KMS-11 (cell line): Measurements from ENCODE around the gene RNPEP.

Experiments
- H2AFZ ChIP-seq: fragments of 200-600 bp; sonication (generic); 2 replicates; pipeline ENCODE4 v1.6.1; 2016; ENCODE audit warnings: antibody characterized with exemption, mixed run types, low read depth
- H3K27ac ChIP-seq: fragments of 200-600 bp; sonication (generic); 2 replicates; pipeline ENCODE4 v1.6.1; 2016; ENCODE audit warnings: mild to moderate bottlenecking, mixed run types
- H3K27me3 ChIP-seq: fragments of 200-600 bp; sonication (generic); 2 replicates; pipeline ENCODE4 v1.6.1; 2017; ENCODE audit warnings: mild to moderate bottlenecking, low read depth, mixed run types, moderate library complexity; ENCODE audit not compliant: insufficient read depth
- H3K36me3 ChIP-seq: fragments of 200-600 bp; sonication (generic); 2 replicates; pipeline ENCODE4 v1.6.1; 2017; ENCODE audit warnings: mild to moderate bottlenecking, mixed run types; ENCODE audit not compliant: insufficient read depth
- H3K4me1 ChIP-seq: fragments of 200-600 bp; sonication (generic); 2 replicates; pipeline ENCODE4 v1.6.1; 2016; ENCODE audit warnings: mild to moderate bottlenecking, low read depth, mixed run types; ENCODE audit not compliant: poor library complexity, severe bottlenecking
- H3K4me2 ChIP-seq: fragments of 200-600 bp; sonication (generic); 2 replicates; pipeline ENCODE4 v1.7.0; 2016; ENCODE audit warnings: mild to moderate bottlenecking, mixed run types
- H3K4me3 ChIP-seq: fragments of 200-600 bp; sonication (generic); IDR thresholded peaks from 2 replicates; pipeline ENCODE4 v1.6.1; 2017; ENCODE audit warnings: low read depth, low read length, mixed read lengths; ENCODE audit not compliant: insufficient read depth
- H3K79me2 ChIP-seq: fragments of 200-600 bp; sonication (generic); 2 replicates; pipeline ENCODE4 v1.6.1; 2016; ENCODE audit warnings: low read depth, mixed run types; ENCODE audit not compliant: insufficient read depth
- H3K9ac ChIP-seq: fragments of 200-600 bp; sonication (generic); 2 replicates; pipeline ENCODE4 v1.6.1; 2016; ENCODE audit warnings: mild to moderate bottlenecking, mixed run types
- H4K20me1 ChIP-seq: fragments of 200-600 bp; sonication (generic); 2 replicates; pipeline ENCODE4 v1.6.1; 2016; ENCODE audit warnings: mild to moderate bottlenecking, mixed run types; ENCODE audit not compliant: insufficient read depth
- CTCF ChIP-seq: fragments of 200-600 bp; sonication (generic); conservative IDR thresholded peaks from 2 replicates; pipeline ENCODE4 v1.6.1; 2017; ENCODE audit warnings: low read depth, mild to moderate bottlenecking, antibody characterized with exemption, low read length, moderate library complexity, mixed read lengths

RNPEP gene

GRCh38 chr1:201982082-201982622, 296 bp upstream of the RNPEP start:
- peak overlapping the region; percentile 20; the same call in 1 of the 2 replicates for H3K9ac ChIP-seq
- H3K27ac ChIP-seq: no peak overlapping the region

GRCh38 chr1:201983380-201983805, 945 bp downstream of the RNPEP start:
- no peaks in the 10 kb centered on the region for H3K27me3 ChIP-seq
- peak overlapping the region; percentile 92 for H2AFZ ChIP-seq
- peak overlapping the region; percentile 57 for H3K27ac ChIP-seq
- H3K4me1 ChIP-seq: peaks cover 20% of the 10 kb centered on the region
- H3K79me2 ChIP-seq: peaks cover 23% of the 10 kb centered on the region; the same call in 1 of the 2 replicates
- TF ChIP-seq CTCF: no peak
- H3K9ac ChIP-seq: peak overlapping the region; percentile 70; the same call in 1 of the 2 replicates
- H3K4me2 ChIP-seq: peak overlapping the region; percentile 92
- no peaks in the 10 kb centered on the region for H3K36me3 ChIP-seq
- H4K20me1 ChIP-seq: no peaks in the 10 kb centered on the region
- H3K4me3 ChIP-seq: no peak overlapping the region

More at GRCh38 chr1:201982082-201982622, 296 bp upstream of the RNPEP start:
- peak overlapping the region; percentile 93 for H3K4me2 ChIP-seq
- H3K36me3 ChIP-seq: no peaks in the 10 kb centered on the region
- H4K20me1 ChIP-seq: no peaks in the 10 kb centered on the region
- peaks cover 20% of the 10 kb centered on the region for H3K4me1 ChIP-seq
- H3K4me3 ChIP-seq: peak overlapping the region; percentile 76
- no peak for TF ChIP-seq CTCF
- H3K79me2 ChIP-seq: peaks cover 17% of the 10 kb centered on the region; the same call in 1 of the 2 replicates
- no peaks in the 10 kb centered on the region for H3K27me3 ChIP-seq
- H2AFZ ChIP-seq: peak overlapping the region; percentile 92

- no peak for TF ChIP-seq CTCF
- Histone ChIP-seq H3K4me3 (no peak overlapping the region), H2AFZ (no peak overlapping the region), H3K27me3 (no peaks in the 10 kb centered on the region), H4K20me1 (no peaks in the 10 kb centered on the region), H3K27ac (no peak overlapping the region), H3K4me2 (no peak overlapping the region), H3K4me1 (peaks cover 20% of the 10 kb centered on the region), H3K36me3 (no peaks in the 10 kb centered on the region), H3K9ac (no peak overlapping the region), H3K79me2 (peaks cover 25% of the 10 kb centered on the region; the same call in 1 of the 2 replicates)
Measured at GRCh38 chr1:201984446-201984845, 2.0 kb downstream of the RNPEP start.

GRCh38 chr1:201985355-201985754, 2.9 kb downstream of the RNPEP start:
- Histone ChIP-seq H3K4me3 (no peak overlapping the region), H3K27ac (no peak overlapping the region), H3K36me3 (no peaks in the 10 kb centered on the region), H2AFZ (no peak overlapping the region), H3K79me2 (peaks cover 25% of the 10 kb centered on the region; the same call in 1 of the 2 replicates), H3K4me1 (peaks cover 20% of the 10 kb centered on the region), H4K20me1 (no peaks in the 10 kb centered on the region), H3K9ac (no peak overlapping the region), H3K4me2 (no peak overlapping the region), H3K27me3 (no peaks in the 10 kb centered on the region)
- TF ChIP-seq CTCF: no peak
